Measurements from ENCODE around the gene ST7.

DNA sequence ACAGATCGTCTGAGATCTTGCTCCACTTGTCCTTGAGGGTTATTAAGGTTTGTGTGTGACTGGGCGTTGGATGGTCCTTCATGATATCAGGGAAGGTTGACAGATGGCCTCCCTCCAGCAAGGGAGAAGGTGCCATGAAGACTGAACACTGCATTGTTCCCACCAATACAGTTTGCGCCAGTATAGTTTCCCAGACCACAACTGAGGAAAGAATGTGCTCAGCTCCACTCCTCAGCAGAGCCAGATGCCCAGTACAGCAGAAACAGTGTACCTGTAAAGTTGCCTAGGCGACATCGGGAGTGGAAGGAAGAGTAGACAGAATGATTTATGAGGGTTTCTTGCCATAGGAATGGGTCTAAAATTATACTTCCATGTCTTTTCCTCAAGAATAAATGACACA, 137.5 kb downstream of the ST7 start:
- TF ChIP-seq EP300 (IDR thresholded peaks at IDR 0.05) = no peak
- TF ChIP-seq, protein P1, sequence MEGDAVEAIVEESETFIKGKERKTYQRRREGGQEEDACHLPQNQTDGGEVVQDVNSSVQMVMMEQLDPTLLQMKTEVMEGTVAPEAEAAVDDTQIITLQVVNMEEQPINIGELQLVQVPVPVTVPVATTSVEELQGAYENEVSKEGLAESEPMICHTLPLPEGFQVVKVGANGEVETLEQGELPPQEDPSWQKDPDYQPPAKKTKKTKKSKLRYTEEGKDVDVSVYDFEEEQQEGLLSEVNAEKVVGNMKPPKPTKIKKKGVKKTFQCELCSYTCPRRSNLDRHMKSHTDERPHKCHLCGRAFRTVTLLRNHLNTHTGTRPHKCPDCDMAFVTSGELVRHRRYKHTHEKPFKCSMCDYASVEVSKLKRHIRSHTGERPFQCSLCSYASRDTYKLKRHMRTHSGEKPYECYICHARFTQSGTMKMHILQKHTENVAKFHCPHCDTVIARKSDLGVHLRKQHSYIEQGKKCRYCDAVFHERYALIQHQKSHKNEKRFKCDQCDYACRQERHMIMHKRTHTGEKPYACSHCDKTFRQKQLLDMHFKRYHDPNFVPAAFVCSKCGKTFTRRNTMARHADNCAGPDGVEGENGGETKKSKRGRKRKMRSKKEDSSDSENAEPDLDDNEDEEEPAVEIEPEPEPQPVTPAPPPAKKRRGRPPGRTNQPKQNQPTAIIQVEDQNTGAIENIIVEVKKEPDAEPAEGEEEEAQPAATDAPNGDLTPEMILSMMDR (IDR thresholded peaks at IDR 0.05) = no peak

Measured in tibial nerve (tissue), 4 donors.